ENCODE data around the gene TMPRSS9.
"Not testable (repeated sequence)": the region's sequence is repeated elsewhere in the genome, so short reads cannot be mapped to it uniquely, and the experiment has no call there.

TMPRSS9 gene

GRCh38 chr19:2455851-2456570, 95.9 kb downstream of the TMPRSS9 start:
- H3K9me3 ChIP-seq (ENCODE audit: control insufficient read depth, insufficient read depth, low read length), result no peaks in the 10 kb centered on the region
- H3K36me3 ChIP-seq (ENCODE audit: control insufficient read depth, insufficient read depth, low read length), result peaks cover 4% of the 10 kb centered on the region
- H3K4me1 ChIP-seq (ENCODE audit: control insufficient read depth, insufficient read depth, low read length), result no peaks in the 10 kb centered on the region
- H3K4me3 ChIP-seq (ENCODE audit: low read depth, low read length), result peak overlapping the region; percentile 73
- no peaks in the 10 kb centered on the region for H3K27me3 ChIP-seq (ENCODE audit: control insufficient read depth, insufficient read depth, low read length)
- peak overlapping the region; percentile 83 for H3K9ac ChIP-seq (ENCODE audit: low read depth, low read length)

DNA sequence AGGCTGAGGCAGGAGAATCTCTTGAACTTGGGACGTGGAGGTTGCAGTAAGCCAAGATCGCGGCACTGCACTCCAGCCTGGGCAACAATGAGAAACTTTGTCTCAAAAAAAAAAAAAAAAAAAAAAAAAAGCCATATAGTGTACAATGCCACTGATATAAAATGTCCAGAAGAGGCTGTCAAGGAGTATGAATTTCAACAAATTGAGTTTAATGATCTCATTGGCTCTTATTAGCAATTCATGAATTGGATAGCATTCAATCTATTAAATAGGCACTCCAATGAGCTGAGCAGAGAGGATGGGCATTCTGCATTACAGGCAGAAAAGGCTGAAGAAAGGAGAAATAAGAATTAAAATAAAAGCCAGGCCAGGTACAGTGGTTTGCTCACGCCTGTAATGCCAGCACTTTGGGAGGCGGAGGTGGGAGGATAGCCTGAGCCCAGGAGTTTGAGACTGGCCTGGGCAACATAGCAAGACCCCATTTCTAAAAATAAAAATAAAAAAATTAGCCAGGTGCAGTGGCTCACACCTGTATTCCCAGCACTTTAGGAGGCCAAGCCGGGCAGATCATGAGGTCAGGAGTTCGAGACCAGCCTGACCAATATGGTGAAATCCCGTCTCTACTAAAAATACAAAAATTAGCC, 97.5 kb downstream of the TMPRSS9 start:
- Histone ChIP-seq H3K9me3 (ENCODE audit: control insufficient read depth, insufficient read depth, low read length) (no peaks in the 10 kb centered on the region), H3K4me3 (ENCODE audit: low read depth, low read length) (peak overlapping the region; percentile 18), H3K27me3 (ENCODE audit: control insufficient read depth, insufficient read depth, low read length) (no peaks in the 10 kb centered on the region), H3K36me3 (ENCODE audit: control insufficient read depth, insufficient read depth, low read length) (no peaks in the 10 kb centered on the region), H3K9ac (ENCODE audit: low read depth, low read length) (no peak overlapping the region), H3K4me1 (ENCODE audit: control insufficient read depth, insufficient read depth, low read length) (no peaks in the 10 kb centered on the region)

DNA sequence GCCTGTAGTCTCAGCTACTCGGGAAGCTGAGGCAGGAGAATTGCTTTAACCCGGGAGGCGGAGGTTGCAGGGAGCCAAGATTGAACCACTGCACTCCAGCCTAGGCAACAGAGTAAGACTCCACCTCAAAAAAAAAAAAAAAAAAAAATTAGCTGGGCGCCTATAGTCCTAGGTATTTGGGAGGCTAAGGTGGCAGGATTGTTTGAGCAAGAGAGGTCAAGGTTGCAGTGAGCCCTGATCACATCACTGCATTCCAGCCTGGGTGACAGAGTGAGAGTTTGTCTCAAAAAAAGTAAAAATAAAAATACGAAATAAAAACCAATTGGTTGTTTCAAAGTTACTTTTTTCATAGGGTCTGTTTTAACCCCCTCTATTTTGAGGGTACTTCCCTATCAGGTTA, 98.0 kb downstream of the TMPRSS9 start:
- H3K9me3 ChIP-seq (ENCODE audit: control insufficient read depth, insufficient read depth, low read length), result no peaks in the 10 kb centered on the region
- no peak overlapping the region for H3K9ac ChIP-seq (ENCODE audit: low read depth, low read length)
- H3K27me3 ChIP-seq (ENCODE audit: control insufficient read depth, insufficient read depth, low read length), result no peaks in the 10 kb centered on the region
- no peak overlapping the region for H3K4me3 ChIP-seq (ENCODE audit: low read depth, low read length)
- H3K36me3 ChIP-seq (ENCODE audit: control insufficient read depth, insufficient read depth, low read length), result no peaks in the 10 kb centered on the region
- no peaks in the 10 kb centered on the region for H3K4me1 ChIP-seq (ENCODE audit: control insufficient read depth, insufficient read depth, low read length)

GRCh38 chr19:2458776-2459175, 98.7 kb downstream of the TMPRSS9 start:
- H3K27me3 ChIP-seq (ENCODE audit: control insufficient read depth, insufficient read depth, low read length); H3K4me1 ChIP-seq (ENCODE audit: control insufficient read depth, insufficient read depth, low read length); H3K4me3 ChIP-seq (ENCODE audit: low read depth, low read length); H3K9me3 ChIP-seq (ENCODE audit: control insufficient read depth, insufficient read depth, low read length); H3K9ac ChIP-seq (ENCODE audit: low read depth, low read length); H3K36me3 ChIP-seq (ENCODE audit: control insufficient read depth, insufficient read depth, low read length): not testable (repeated sequence)

DNA sequence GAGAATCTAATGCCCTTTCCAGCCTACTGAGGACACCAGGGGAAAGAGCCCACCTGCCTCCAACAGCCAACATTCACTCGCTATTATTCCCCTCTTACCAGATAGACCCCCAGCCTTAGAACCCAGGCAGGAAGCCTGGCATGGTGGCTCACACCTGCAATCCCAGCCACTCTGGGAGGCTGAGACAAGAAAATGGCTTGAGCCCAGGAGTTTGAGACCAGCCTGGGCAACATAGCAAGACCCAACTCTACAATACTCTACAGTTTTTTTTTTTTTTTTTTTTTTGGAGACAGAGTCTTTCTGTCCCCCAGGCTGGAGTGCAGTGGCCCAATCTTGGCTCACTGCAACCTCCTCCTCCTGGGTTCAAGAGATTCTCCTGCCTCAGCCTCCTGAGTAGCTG, 100.2 kb downstream of the TMPRSS9 start:
- H3K27me3 ChIP-seq (ENCODE audit: control insufficient read depth, insufficient read depth, low read length), result no peaks in the 10 kb centered on the region
- no peaks in the 10 kb centered on the region for H3K36me3 ChIP-seq (ENCODE audit: control insufficient read depth, insufficient read depth, low read length)
- H3K4me3 ChIP-seq (ENCODE audit: low read depth, low read length), result no peak overlapping the region
- H3K4me1 ChIP-seq (ENCODE audit: control insufficient read depth, insufficient read depth, low read length), result no peaks in the 10 kb centered on the region
- no peaks in the 10 kb centered on the region for H3K9me3 ChIP-seq (ENCODE audit: control insufficient read depth, insufficient read depth, low read length)
- H3K9ac ChIP-seq (ENCODE audit: low read depth, low read length), result no peak overlapping the region

GRCh38 chr19:2461751-2462634, 101.9 kb downstream of the TMPRSS9 start:
- Histone ChIP-seq H3K4me1 (ENCODE audit: control insufficient read depth, insufficient read depth, low read length) (no peaks in the 10 kb centered on the region), H3K9ac (ENCODE audit: low read depth, low read length) (no peak overlapping the region), H3K9me3 (ENCODE audit: control insufficient read depth, insufficient read depth, low read length) (no peaks in the 10 kb centered on the region), H3K36me3 (ENCODE audit: control insufficient read depth, insufficient read depth, low read length) (no peaks in the 10 kb centered on the region), H3K4me3 (ENCODE audit: low read depth, low read length) (peak overlapping the region; percentile 62), H3K27me3 (ENCODE audit: control insufficient read depth, insufficient read depth, low read length) (no peaks in the 10 kb centered on the region)

GRCh38 chr19:2462635-2463421, 102.8 kb downstream of the TMPRSS9 start:
- Histone ChIP-seq H3K9me3 (ENCODE audit: control insufficient read depth, insufficient read depth, low read length) (no peaks in the 10 kb centered on the region), H3K36me3 (ENCODE audit: control insufficient read depth, insufficient read depth, low read length) (no peaks in the 10 kb centered on the region), H3K4me3 (ENCODE audit: low read depth, low read length) (peak overlapping the region; percentile 62), H3K4me1 (ENCODE audit: control insufficient read depth, insufficient read depth, low read length) (no peaks in the 10 kb centered on the region), H3K9ac (ENCODE audit: low read depth, low read length) (no peak overlapping the region), H3K27me3 (ENCODE audit: control insufficient read depth, insufficient read depth, low read length) (no peaks in the 10 kb centered on the region)

DNA sequence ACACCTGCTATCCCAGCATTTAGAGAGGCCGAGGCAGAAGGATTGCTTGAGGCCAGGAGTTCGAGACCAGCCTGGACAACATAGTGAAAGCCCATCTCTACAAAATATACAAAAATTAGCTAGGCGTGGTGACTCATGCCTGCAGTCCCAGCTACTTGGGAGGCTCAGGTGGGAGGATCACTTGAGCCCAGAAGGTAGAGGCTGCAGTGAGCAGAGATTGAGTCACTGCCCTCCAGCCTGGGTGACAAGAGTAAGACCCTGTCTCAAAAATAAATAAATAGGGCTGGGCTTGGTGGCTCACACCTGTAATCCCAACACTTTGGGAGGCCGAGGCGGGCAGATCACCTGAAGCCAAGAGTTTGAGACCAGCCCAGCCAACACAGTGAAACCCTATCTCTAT, 103.6 kb downstream of the TMPRSS9 start:
- not testable (repeated sequence) for H3K4me1 ChIP-seq (ENCODE audit: control insufficient read depth, insufficient read depth, low read length); H3K9me3 ChIP-seq (ENCODE audit: control insufficient read depth, insufficient read depth, low read length); H3K36me3 ChIP-seq (ENCODE audit: control insufficient read depth, insufficient read depth, low read length); H3K27me3 ChIP-seq (ENCODE audit: control insufficient read depth, insufficient read depth, low read length); H3K9ac ChIP-seq (ENCODE audit: low read depth, low read length); H3K4me3 ChIP-seq (ENCODE audit: low read depth, low read length)

GRCh38 chr19:2464389-2464788, 104.3 kb downstream of the TMPRSS9 start:
- Histone ChIP-seq H3K9me3 (ENCODE audit: control insufficient read depth, insufficient read depth, low read length) (no peaks in the 10 kb centered on the region), H3K9ac (ENCODE audit: low read depth, low read length) (no peak overlapping the region), H3K4me1 (ENCODE audit: control insufficient read depth, insufficient read depth, low read length) (peaks cover 4% of the 10 kb centered on the region), H3K4me3 (ENCODE audit: low read depth, low read length) (no peak overlapping the region), H3K27me3 (ENCODE audit: control insufficient read depth, insufficient read depth, low read length) (no peaks in the 10 kb centered on the region), H3K36me3 (ENCODE audit: control insufficient read depth, insufficient read depth, low read length) (no peaks in the 10 kb centered on the region)

GRCh38 chr19:2468596-2468995, 108.5 kb downstream of the TMPRSS9 start:
- no peaks in the 10 kb centered on the region for H3K9me3 ChIP-seq (ENCODE audit: control insufficient read depth, insufficient read depth, low read length)
- H3K9ac ChIP-seq (ENCODE audit: low read depth, low read length), result no peak overlapping the region
- H3K36me3 ChIP-seq (ENCODE audit: control insufficient read depth, insufficient read depth, low read length), result no peaks in the 10 kb centered on the region
- H3K4me3 ChIP-seq (ENCODE audit: low read depth, low read length), result no peak overlapping the region
- no peaks in the 10 kb centered on the region for H3K27me3 ChIP-seq (ENCODE audit: control insufficient read depth, insufficient read depth, low read length)
- peaks cover 5% of the 10 kb centered on the region for H3K4me1 ChIP-seq (ENCODE audit: control insufficient read depth, insufficient read depth, low read length)

- Histone ChIP-seq H3K9ac (ENCODE audit: low read depth, low read length) (no peak overlapping the region), H3K36me3 (ENCODE audit: control insufficient read depth, insufficient read depth, low read length) (no peaks in the 10 kb centered on the region), H3K4me3 (ENCODE audit: low read depth, low read length) (no peak overlapping the region), H3K9me3 (ENCODE audit: control insufficient read depth, insufficient read depth, low read length) (no peaks in the 10 kb centered on the region), H3K4me1 (ENCODE audit: control insufficient read depth, insufficient read depth, low read length) (peaks cover 5% of the 10 kb centered on the region), H3K27me3 (ENCODE audit: control insufficient read depth, insufficient read depth, low read length) (no peaks in the 10 kb centered on the region)
Measured at GRCh38 chr19:2469102-2469914, 109.2 kb downstream of the TMPRSS9 start.

Data from iPS-15b (cell line).